Neural crest cell (in vitro differentiated cells): ENCODE data around the gene FDX2. TPM values are rescaled to one million over a fixed set of nuclear protein-coding genes. Genes with fewer than 3 reads are reported as not detected.

ENCODE experiments used
- DNase-seq: peaks from one replicate; pipeline ENCODE4 v3.0.0; 2021; ENCODE audit warnings: low read depth, mixed read lengths, low spot score
- H3K27ac Mint-ChIP-seq: one replicate; pipeline ENCODE4 v1.8.0; 2021; ENCODE audit warnings: mild to moderate bottlenecking, mixed read lengths; ENCODE audit not compliant: unreplicated experiment
- H3K27me3 Mint-ChIP-seq: 2 replicates; pipeline ENCODE4 v1.8.0; 2021; ENCODE audit warnings: low read depth, mild to moderate bottlenecking, mixed read lengths
- H3K36me3 Mint-ChIP-seq: 2 replicates; pipeline ENCODE4 v1.8.0; 2021; ENCODE audit warnings: low read depth, mild to moderate bottlenecking, mixed read lengths
- H3K4me1 Mint-ChIP-seq: 2 replicates; pipeline ENCODE4 v1.8.0; 2021; ENCODE audit warnings: mixed read lengths
- H3K4me3 Mint-ChIP-seq: one replicate; pipeline ENCODE4 v1.8.0; 2021; ENCODE audit warnings: mild to moderate bottlenecking, mixed read lengths
- H3K9me3 Mint-ChIP-seq: 2 replicates; pipeline ENCODE4 v1.8.0; 2021; ENCODE audit warnings: mixed read lengths
- total RNA-seq: library from RNA; stranded (reverse); gene quantifications from 2 replicates; pipeline ENCODE4 v1.2.1, GENCODE V29; 2021
- TF ChIP-seq, protein P1 (sequence below): fragments of 200-600 bp; sonication (generic); conservative IDR thresholded peaks from 2 replicates; pipeline ENCODE4 v1.5.0; 2021; ENCODE audit warnings: antibody characterized with exemption, mild to moderate bottlenecking

The FDX2 gene
- total RNA-seq, 1 donor from 2014 or later, result 22.5 TPM

- Mint-ChIP-seq H3K36me3 (peaks cover 3% of the 10 kb centered on the region), H3K27ac (peak overlapping the region; percentile 99), H3K4me1 (peaks cover 32% of the 10 kb centered on the region), H3K9me3 (no peaks in the 10 kb centered on the region), H3K4me3 (peak overlapping the region; percentile 99), H3K27me3 (no peaks in the 10 kb centered on the region)
- DNase-seq, result no peak
- TF ChIP-seq, protein P1, sequence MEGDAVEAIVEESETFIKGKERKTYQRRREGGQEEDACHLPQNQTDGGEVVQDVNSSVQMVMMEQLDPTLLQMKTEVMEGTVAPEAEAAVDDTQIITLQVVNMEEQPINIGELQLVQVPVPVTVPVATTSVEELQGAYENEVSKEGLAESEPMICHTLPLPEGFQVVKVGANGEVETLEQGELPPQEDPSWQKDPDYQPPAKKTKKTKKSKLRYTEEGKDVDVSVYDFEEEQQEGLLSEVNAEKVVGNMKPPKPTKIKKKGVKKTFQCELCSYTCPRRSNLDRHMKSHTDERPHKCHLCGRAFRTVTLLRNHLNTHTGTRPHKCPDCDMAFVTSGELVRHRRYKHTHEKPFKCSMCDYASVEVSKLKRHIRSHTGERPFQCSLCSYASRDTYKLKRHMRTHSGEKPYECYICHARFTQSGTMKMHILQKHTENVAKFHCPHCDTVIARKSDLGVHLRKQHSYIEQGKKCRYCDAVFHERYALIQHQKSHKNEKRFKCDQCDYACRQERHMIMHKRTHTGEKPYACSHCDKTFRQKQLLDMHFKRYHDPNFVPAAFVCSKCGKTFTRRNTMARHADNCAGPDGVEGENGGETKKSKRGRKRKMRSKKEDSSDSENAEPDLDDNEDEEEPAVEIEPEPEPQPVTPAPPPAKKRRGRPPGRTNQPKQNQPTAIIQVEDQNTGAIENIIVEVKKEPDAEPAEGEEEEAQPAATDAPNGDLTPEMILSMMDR, result no peak
These were observed 16.5 kb upstream of the FDX2 start for GRCh38 chr19:10332158-10332964.

DNA sequence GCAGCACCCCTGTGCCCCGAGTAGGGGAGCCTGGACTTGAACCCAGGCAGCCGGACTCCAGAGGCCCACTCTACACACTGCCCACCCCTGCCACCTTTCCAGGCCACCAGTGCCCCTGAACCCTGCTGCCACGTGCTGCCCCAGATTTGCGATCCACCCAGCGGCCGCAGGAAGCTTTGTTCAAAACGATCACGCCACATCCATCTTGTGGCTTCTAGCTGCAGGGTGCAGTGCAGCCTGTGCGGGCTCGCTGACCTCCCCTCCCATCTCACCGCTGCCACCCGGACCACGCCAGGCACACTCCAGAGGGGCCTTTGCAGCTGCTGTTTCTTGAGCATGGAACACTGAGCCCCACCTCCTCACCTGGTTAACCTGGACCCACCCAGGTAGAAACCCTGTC, 13.7 kb upstream of the FDX2 start:
- Mint-ChIP-seq H3K36me3 (peaks cover 3% of the 10 kb centered on the region), H3K9me3 (no peaks in the 10 kb centered on the region), H3K27ac (no peak overlapping the region), H3K4me3 (peak overlapping the region; percentile 19), H3K27me3 (no peaks in the 10 kb centered on the region), H3K4me1 (peaks cover 26% of the 10 kb centered on the region)
- TF ChIP-seq, protein P1, result no peak
- no peak for DNase-seq

DNA sequence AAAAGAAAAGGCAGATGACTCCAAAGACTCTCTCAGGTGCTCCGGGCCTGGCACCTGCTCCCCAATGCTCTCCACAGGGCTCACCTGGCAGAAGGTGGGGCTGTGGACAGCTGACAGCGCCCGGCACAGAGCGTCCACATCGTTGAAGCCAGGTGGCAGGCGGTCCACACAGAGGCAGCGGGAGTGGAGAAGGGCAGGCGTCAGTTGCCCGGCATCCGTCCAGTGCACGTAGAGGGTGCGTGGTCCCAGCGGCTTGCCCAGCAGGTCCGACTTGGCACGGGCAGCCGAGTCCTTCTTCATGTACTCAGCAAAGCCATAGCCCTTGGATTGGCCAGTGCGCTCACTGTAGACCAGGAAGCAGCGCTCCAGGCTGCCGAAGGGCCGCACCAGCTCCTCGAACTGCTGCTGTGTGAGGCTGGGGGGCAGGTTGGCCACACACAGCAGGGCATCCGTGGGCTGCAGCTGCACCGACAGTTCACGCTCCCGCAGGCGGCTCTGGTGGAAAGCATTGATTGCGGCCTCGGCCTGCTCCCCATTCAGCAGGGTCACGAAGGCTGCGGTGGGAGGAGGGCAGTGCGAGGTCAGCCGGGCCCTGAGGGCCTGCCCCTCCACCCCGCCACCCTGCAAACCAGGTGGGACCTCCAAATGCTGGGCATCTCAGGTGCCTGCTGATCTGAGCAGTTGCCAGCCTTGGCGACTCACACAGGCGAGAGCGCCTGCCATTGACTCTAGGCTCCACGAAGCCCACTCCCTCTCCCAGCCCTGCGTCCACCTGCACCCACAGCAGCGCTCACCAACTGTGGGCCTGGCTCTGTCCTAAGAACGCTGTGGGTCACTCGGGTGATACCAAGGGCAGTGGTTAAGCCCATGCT, 13.0 kb upstream of the FDX2 start:
- H3K27ac Mint-ChIP-seq, result no peak overlapping the region

DNA sequence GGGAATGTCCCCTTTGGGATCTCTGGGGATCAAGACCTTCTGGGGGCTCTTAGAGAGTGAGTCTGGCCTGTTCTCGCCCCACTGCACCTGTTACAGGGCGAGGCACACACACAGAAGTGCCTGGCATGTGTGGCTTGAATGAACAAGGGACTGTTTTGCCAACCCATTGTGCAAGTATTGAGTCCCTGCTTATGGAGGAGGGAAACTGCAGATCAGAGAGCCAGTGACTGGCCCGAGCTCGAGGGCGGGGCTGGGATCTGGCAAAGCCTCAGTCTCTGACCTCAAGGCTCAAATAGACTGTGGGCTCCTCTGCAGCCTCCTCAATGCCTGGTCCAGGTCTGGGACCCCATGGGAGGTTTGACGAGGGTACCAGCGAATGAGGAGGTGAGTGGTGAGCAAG, 12.0 kb upstream of the FDX2 start:
- Mint-ChIP-seq H3K27ac (no peak overlapping the region), H3K36me3 (peaks cover 3% of the 10 kb centered on the region), H3K27me3 (no peaks in the 10 kb centered on the region), H3K9me3 (no peaks in the 10 kb centered on the region), H3K4me1 (peaks cover 8% of the 10 kb centered on the region), H3K4me3 (peak overlapping the region; percentile 34)
- TF ChIP-seq, protein P1, result no peak
- no peak for DNase-seq

More for the DNA sequence above, 13.0 kb upstream of the FDX2 start:
- peak overlapping the region; percentile 34 for H3K4me3 Mint-ChIP-seq
- DNase-seq, result no peak
- H3K27me3 Mint-ChIP-seq, result no peaks in the 10 kb centered on the region
- peaks cover 3% of the 10 kb centered on the region for H3K36me3 Mint-ChIP-seq
- TF ChIP-seq, protein P1, result no peak
- H3K9me3 Mint-ChIP-seq, result no peaks in the 10 kb centered on the region
- H3K4me1 Mint-ChIP-seq, result peaks cover 18% of the 10 kb centered on the region

DNA sequence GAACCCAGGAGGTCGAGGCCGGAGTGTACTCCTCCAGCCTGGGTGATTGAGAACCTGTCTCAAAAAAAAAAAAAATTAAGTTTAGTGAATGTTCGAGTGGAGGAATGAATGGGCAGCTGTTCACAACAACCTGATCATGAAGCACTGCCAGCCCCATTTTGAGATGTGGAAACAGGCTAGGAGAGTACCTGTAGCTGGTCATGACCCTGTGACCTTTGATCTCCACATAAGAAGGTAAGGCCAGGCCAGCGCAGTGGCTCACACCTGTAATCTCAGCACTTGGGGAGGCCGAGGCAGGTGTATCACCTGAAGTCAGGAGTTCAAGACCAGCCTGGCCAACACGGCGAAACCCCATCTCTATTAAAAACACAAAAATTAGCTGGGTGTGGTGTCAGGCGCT, 9.9 kb upstream of the FDX2 start:
- H3K9me3 Mint-ChIP-seq, result no peaks in the 10 kb centered on the region
- TF ChIP-seq, protein P1, result no peak
- no peak overlapping the region for H3K27ac Mint-ChIP-seq
- H3K27me3 Mint-ChIP-seq, result no peaks in the 10 kb centered on the region
- peaks cover 3% of the 10 kb centered on the region for H3K36me3 Mint-ChIP-seq
- H3K4me3 Mint-ChIP-seq, result peak overlapping the region; percentile 19
- DNase-seq, result no peak
- no peaks in the 10 kb centered on the region for H3K4me1 Mint-ChIP-seq
